H1 (cell line): ENCODE results near the gene OST4. TPM values are rescaled to one million over a fixed set of nuclear protein-coding genes. Genes with fewer than 3 reads are reported as not detected.

Experiments
- CTCF ChIA-PET: fragments of 300-600 bp; sonication (Branson Sonifier 250); formaldehyde crosslinking; loops from one replicate; lab custom pipeline; 2021; ENCODE audit not compliant: partially characterized antibody; lab: Charles Lee
- POLR2A ChIA-PET: fragments of 300-600 bp; sonication (Branson Sonifier 250); formaldehyde crosslinking; loops from one replicate; lab custom pipeline; 2021; ENCODE audit warnings: inconsistent platforms; ENCODE audit not compliant: partially characterized antibody; lab: Charles Lee
- DNase-seq, 2 experiments: peaks; one replicate each; pipeline versions ENCODE4 v3.0.0 to v3.0.0-alpha.2; 2010 to 2022; ENCODE audit warnings: low spot score in 2 of 2, low read depth in 1 of 2, mixed read lengths in 1 of 2
- FAIRE-seq: peaks from 2 replicates; lab custom pipeline; 2011; peaks lifted over from hg19 to GRCh38; lab: Jason Lieb, UNC
- H2AFZ ChIP-seq: 2 replicates; pipeline ENCODE4 v1.8.1; 2012; ENCODE audit warnings: low read length, inconsistent platforms
- H2AK5ac ChIP-seq: 2 replicates; pipeline ENCODE4 v1.6.1; 2013; ENCODE audit warnings: low read depth, low read length
- H2BK120ac ChIP-seq: replicated peaks from 2 replicates; pipeline ENCODE3; 2013; ENCODE audit warnings: low read depth, low read length, inconsistent platforms
- H2BK12ac ChIP-seq: 2 replicates; pipeline ENCODE4 v1.6.1; 2013; ENCODE audit warnings: low read depth, low read length
- H2BK15ac ChIP-seq: 2 replicates; pipeline ENCODE4 v1.6.1; 2013; ENCODE audit warnings: low read length
- H2BK20ac ChIP-seq: 2 replicates; pipeline ENCODE4 v1.6.1; 2013; ENCODE audit warnings: low read length
- H2BK5ac ChIP-seq: 2 replicates; pipeline ENCODE4 v1.6.1; 2013; ENCODE audit warnings: low read depth, low read length
- H3K14ac ChIP-seq: 2 replicates; pipeline ENCODE4 v1.6.1; 2013; ENCODE audit warnings: inconsistent platforms; ENCODE audit not compliant: insufficient read length
- H3K18ac ChIP-seq: 2 replicates; pipeline ENCODE4 v1.6.1; 2013; ENCODE audit warnings: low read length; ENCODE audit errors: extremely low read depth
- H3K23ac ChIP-seq: 2 replicates; pipeline ENCODE4 v1.6.1; 2013; ENCODE audit warnings: inconsistent platforms; ENCODE audit not compliant: insufficient read length
- H3K23me2 ChIP-seq: 2 replicates; pipeline ENCODE4 v1.6.1; 2013; ENCODE audit warnings: low read depth, low read length
- H3K27ac ChIP-seq: 2 replicates; pipeline ENCODE4 v1.6.1; 2011; ENCODE audit warnings: low read depth, low read length, inconsistent platforms
- H3K27me3 ChIP-seq, 4 experiments: replicated peaks in 1 of 4; 1 replicate in 1 of 4; 2 replicates in 3 of 4; pipeline versions ENCODE4 v1.6.1 to v1.8.1; 2011 to 2013; ENCODE audit warnings: low read length in 3 of 4, mild to moderate bottlenecking in 3 of 4, inconsistent platforms in 2 of 4, mixed read lengths in 2 of 4, moderate library complexity in 1 of 4; ENCODE audit not compliant: control insufficient read depth in 3 of 4, insufficient read depth in 3 of 4; ENCODE audit errors: extremely low read depth in 1 of 4
- H3K36me3 ChIP-seq, 4 experiments: 2 replicates each; pipeline versions ENCODE4 v1.6.1 to v1.8.1; 2011 to 2013; ENCODE audit warnings: mild to moderate bottlenecking in 4 of 4, low read length in 3 of 4, moderate library complexity in 2 of 4, control low read depth in 1 of 4, inconsistent platforms in 1 of 4; ENCODE audit not compliant: insufficient read depth in 4 of 4, control insufficient read depth in 2 of 4
- H3K4ac ChIP-seq: replicated peaks from 2 replicates; pipeline ENCODE3; 2013; ENCODE audit warnings: low read length, low read depth, mixed read lengths, inconsistent platforms; ENCODE audit not compliant: insufficient read length
- H3K4me1 ChIP-seq, 4 experiments: replicated peaks in 1 of 4; 1 replicate in 1 of 4; 2 replicates in 3 of 4; pipeline versions ENCODE4 v1.6.1 to v1.8.1; 2011 to 2013; ENCODE audit warnings: low read length in 3 of 4, inconsistent platforms in 2 of 4, mixed read lengths in 1 of 4; ENCODE audit not compliant: insufficient read depth in 4 of 4, control insufficient read depth in 3 of 4
- H3K4me2 ChIP-seq, 2 experiments: 2 replicates each; pipeline versions ENCODE4 v1.6.1 to v1.8.1; 2011 to 2013; ENCODE audit warnings: low read depth in 2 of 2, low read length in 2 of 2, control low read depth in 1 of 2, inconsistent platforms in 1 of 2, mild to moderate bottlenecking in 1 of 2; ENCODE audit not compliant: insufficient read depth in 1 of 2
- H3K4me3 ChIP-seq, 4 experiments: fragments of 200-600, 300-600 bp in 1 of 4; sonication (generic), shearing (Covaris generic), sonication (Bioruptor Twin) in 1 of 4; 2 replicates each; pipeline versions ENCODE4 v1.5.1 to v1.8.1; 2011 to 2016; ENCODE audit warnings: low read length in 4 of 4, low read depth in 3 of 4, control low read depth in 2 of 4, inconsistent platforms in 2 of 4, mild to moderate bottlenecking in 2 of 4, mixed read lengths in 1 of 4, moderate library complexity in 1 of 4; ENCODE audit not compliant: insufficient read depth in 2 of 4; ENCODE audit errors: extremely low read depth in 1 of 4
- H3K56ac ChIP-seq: replicated peaks from 2 replicates; pipeline ENCODE3; 2013; ENCODE audit warnings: low read depth, mild to moderate bottlenecking, mixed read lengths, low read length, inconsistent platforms; ENCODE audit not compliant: insufficient read length
- H3K79me1 ChIP-seq: 2 replicates; pipeline ENCODE4 v1.6.1; 2013; ENCODE audit warnings: low read depth, low read length, control low read depth
- H3K79me2 ChIP-seq, 2 experiments: 2 replicates each; pipeline versions ENCODE4 v1.6.1 to v1.8.1; 2012 to 2013; ENCODE audit warnings: low read length in 2 of 2, mild to moderate bottlenecking in 2 of 2, inconsistent platforms in 1 of 2; ENCODE audit not compliant: insufficient read depth in 2 of 2, control insufficient read depth in 1 of 2
- H3K9ac ChIP-seq, 4 experiments: replicated peaks in 1 of 4; 1 replicate in 1 of 4; 2 replicates in 3 of 4; pipeline versions ENCODE4 v1.6.1 to v1.8.1; 2011 to 2013; ENCODE audit warnings: low read depth in 3 of 4, low read length in 3 of 4, control low read depth in 2 of 4, mild to moderate bottlenecking in 2 of 4, moderate library complexity in 2 of 4, inconsistent platforms in 1 of 4; ENCODE audit errors: extremely low read depth in 1 of 4
- H3K9me3 ChIP-seq, 2 experiments: 2 replicates each; pipeline versions ENCODE4 v1.6.1 to v1.8.1; 2012 to 2013; ENCODE audit warnings: mild to moderate bottlenecking in 2 of 2, moderate library complexity in 2 of 2, control low read depth in 1 of 2, inconsistent platforms in 1 of 2, low read depth in 1 of 2, low read length in 1 of 2, mixed read lengths in 1 of 2; ENCODE audit not compliant: insufficient read depth in 2 of 2
- H4K20me1 ChIP-seq, 2 experiments: replicated peaks in 1 of 2; 2 replicates each; pipeline versions ENCODE3 to v1.8.1; 2011 to 2013; ENCODE audit warnings: inconsistent platforms in 2 of 2, low read length in 2 of 2, mild to moderate bottlenecking in 1 of 2; ENCODE audit not compliant: insufficient read depth in 2 of 2, control insufficient read depth in 1 of 2
- H4K5ac ChIP-seq: 2 replicates; pipeline ENCODE4 v1.6.1; 2013; ENCODE audit warnings: low read length, low read depth, mixed read lengths, inconsistent platforms; ENCODE audit not compliant: insufficient read length
- H4K8ac ChIP-seq: 2 replicates; pipeline ENCODE4 v1.8.0; 2013; ENCODE audit warnings: mild to moderate bottlenecking, moderate library complexity, low read length, inconsistent platforms; ENCODE audit not compliant: insufficient read depth; ENCODE audit errors: extremely low read depth
- H4K91ac ChIP-seq: replicated peaks from 2 replicates; pipeline ENCODE3; 2013; ENCODE audit warnings: low read length, mixed read lengths, inconsistent platforms; ENCODE audit not compliant: insufficient read length
- ATF2 ChIP-seq: IDR thresholded peaks from 2 replicates; pipeline ENCODE4 v1.6.1; 2012; ENCODE audit warnings: low read length, inconsistent platforms
- ATF3 ChIP-seq: IDR thresholded peaks from 2 replicates; pipeline ENCODE4 v1.6.1; 2011; ENCODE audit warnings: low read depth, mild to moderate bottlenecking, low read length; ENCODE audit not compliant: insufficient read depth
- CBX5 ChIP-seq: fragments of 300-800, 300-1000 bp; sonication (generic); IDR thresholded peaks from 2 replicates; pipeline ENCODE4 v1.7.1; 2016; ENCODE audit warnings: antibody characterized with exemption, low read length, low read depth
- CREB1 ChIP-seq: IDR thresholded peaks from 2 replicates; pipeline ENCODE4 v1.6.1; 2012; ENCODE audit warnings: inconsistent platforms
- EGR1 ChIP-seq: IDR thresholded peaks from 2 replicates; pipeline ENCODE4 v1.6.1; 2011; ENCODE audit warnings: low read depth, low read length, borderline replicate concordance
- PHF8 ChIP-seq: fragments of 200-600 bp; sonication (generic); conservative IDR thresholded peaks from 2 replicates; pipeline ENCODE4 v1.7.1; 2012; ENCODE audit warnings: low read depth, mild to moderate bottlenecking, inconsistent platforms, low read length, moderate library complexity
- SAP30 ChIP-seq: fragments of 300-600 bp; sonication (generic); IDR thresholded peaks from 2 replicates; pipeline ENCODE4 v1.7.1; 2012; ENCODE audit warnings: low read length, moderate library complexity, mild to moderate bottlenecking, inconsistent platforms; ENCODE audit not compliant: insufficient read depth, insufficient replicate concordance
- SUZ12 ChIP-seq: fragments of 200-600 bp; sonication (generic); IDR thresholded peaks from 2 replicates; pipeline ENCODE4 v1.6.1; 2012; ENCODE audit warnings: mild to moderate bottlenecking, inconsistent platforms, low read length, moderate library complexity, mixed read lengths
- TAF1 ChIP-seq: IDR thresholded peaks from 2 replicates; pipeline ENCODE4 v1.6.1; 2011; ENCODE audit warnings: mild to moderate bottlenecking, low read depth, low read length
- TBP ChIP-seq: IDR thresholded peaks from 2 replicates; pipeline ENCODE4 v1.6.1; 2011; ENCODE audit warnings: low read depth, low read length, improper control_type of control experiment
- ZNF274 ChIP-seq: IDR thresholded peaks from 2 replicates; pipeline ENCODE4 v1.7.0; 2012; ENCODE audit warnings: low read length, borderline replicate concordance; ENCODE audit errors: extremely low read depth
- WGBS, 2 experiments: shearing (Covaris generic) in 1 of 2; methylation state at CpG; one replicate each; pipeline versions ENCODE4 v1.1.6 to v1.1.7; 2013 to 2015; ENCODE audit warnings: low lambda C conversion rate in 2 of 2, mixed read lengths in 2 of 2, inconsistent platforms in 1 of 2, low coverage in 1 of 2, missing lambda C conversion rate in 1 of 2; ENCODE audit not compliant: insufficient replicate concordance in 2 of 2, insufficient coverage in 1 of 2, insufficient read length in 1 of 2; ENCODE audit errors: extremely low coverage in 1 of 2, missing lambda C conversion rate in 1 of 2; 5-methylcytosine and 5-hydroxymethylcytosine counted together
- polyA plus RNA-seq, 7 experiments: library from polyadenylated mRNA; depleted of rRNA in 3 of 7; stranded (reverse) in 5 of 7; unstranded in 2 of 7; fragments of >200 nt in 5 of 7; fragments of 200-250 nt in 2 of 7; gene quantifications; 1 replicate in 5 of 7; 2 replicates in 1 of 7; 4 replicates in 1 of 7; pipeline versions ENCODE4 v1.2.1 to v1.2.3, GENCODE V29; 2011 to 2013; ENCODE audit warnings: missing spikeins in 2 of 7, mixed read lengths in 2 of 7
- total RNA-seq: library from RNA; stranded (reverse); fragmentation: NEBNext Ultra II Directional; extraction: Animal tissue kit (Norgen Biotek cat#: 25700); gene quantifications from 2 replicates; pipeline ENCODE4 v1.2.1, GENCODE V29; 2021

OST4 gene
- total and polyA plus RNA-seq, 2 of the 8 experiments (the other 6 are each of a cell fraction or from before 2014, with no cell fraction given): 225 to 865 TPM

- Histone ChIP-seq H2BK20ac (no peak overlapping the region), H3K56ac (no peak overlapping the region), H2BK5ac (no peak overlapping the region), H4K8ac (no peak overlapping the region), H3K27me3 (0 out of 7 replicates have a peak, but pooled peaks cover 0 to 3% (median 0%) of the 10 kb centered on the region in 4 experiments), H3K18ac (no peak overlapping the region), H2AFZ (no peak overlapping the region), H3K79me2 (no peaks in the 10 kb centered on the region), H2AK5ac (no peak overlapping the region), H3K14ac (no peak overlapping the region), H3K36me3 (no peaks in the 10 kb centered on the region), H3K9me3 (no peaks in the 10 kb centered on the region), H3K27ac (no peak overlapping the region), H3K4me3 (no peak overlapping the region), H2BK12ac (no peak overlapping the region), H3K23me2 (peaks cover 6% of the 10 kb centered on the region; the same call in 1 of the 2 replicates), H3K4ac (no peak overlapping the region), H4K20me1 (no peaks in the 10 kb centered on the region), H3K4me1 (peaks cover 0 to 24% (median 15%) of the 10 kb centered on the region in 4 experiments; a peak in 6 of 7 replicates), H3K4me2 (no peak overlapping the region), H3K9ac (no peak overlapping the region), H4K5ac (no peak overlapping the region), H3K23ac (no peak overlapping the region), H2BK120ac (no peak overlapping the region), H3K79me1 (no peaks in the 10 kb centered on the region), H2BK15ac (0 out of 2 replicates have a peak overlapping the region, but pooled peaks have one; percentile 10), H4K91ac (no peak overlapping the region)
- DNase-seq (no peak), FAIRE-seq (no peak)
- CTCF ChIA-PET: interaction anchor here (0.9 to 16.5 kb wide), 4 partner anchors 8 to 224 kb away, joined by 3 to 160 read pairs (median 4); partner anchors contain the start of genes AGBL5 and KHK
- 86% methylated on average over 7 of the region's 7 CpGs; no CpG with 5 or more reads in 1 of the 2 experiments for WGBS, 2 experiments
- POLR2A ChIA-PET: interaction anchor here (0.6 to 1.6 kb wide), 5 partner anchors 16 to 139 kb away, joined by 3 to 6 read pairs (median 4); partner anchors contain the start of gene AGBL5
- TF ChIP-seq CBX5: no peak
- TF ChIP-seq EGR1: no peak
- TF ChIP-seq ATF3: no peak
- TF ChIP-seq CREB1: no peak
- no peak for TF ChIP-seq SAP30
- no peak for TF ChIP-seq PHF8
- no peak for TF ChIP-seq TBP
- TF ChIP-seq SUZ12: no peak
- no peak for TF ChIP-seq TAF1
- no peak for TF ChIP-seq ZNF274
- TF ChIP-seq ATF2: no peak
Measured at GRCh38 chr2:27077231-27077630, 5.8 kb upstream of the OST4 start.
